Adrenal gland (tissue), 5 donors: ENCODE measurements around the gene MYCBP2.

Source experiments
- POLR2A ChIP-seq, 2 donors: fragments of 450-650 bp; IDR thresholded peaks; one replicate each; pipeline ENCODE4 v1.6.1; 2017; ENCODE audit warnings: antibody characterized with exemption in 2 of 2, mild to moderate bottlenecking in 2 of 2, moderate library complexity in 1 of 2
- TF ChIP-seq, protein P1 (sequence below), 6 experiments: fragments of 450-650 bp in 4 of 6; fragments of 200-600 bp in 2 of 6; sonication (generic) in 1 of 6; IDR thresholded peaks; 1 replicate in 5 of 6; 2 replicates in 1 of 6; pipeline versions ENCODE4 v1.5.1 to v1.8.0; 2016 to 2021; ENCODE audit warnings: antibody characterized with exemption in 6 of 6, mild to moderate bottlenecking in 2 of 6, moderate library complexity in 1 of 6
- donor health status: DM: no; HTN: no; CAD: no.

DNA sequence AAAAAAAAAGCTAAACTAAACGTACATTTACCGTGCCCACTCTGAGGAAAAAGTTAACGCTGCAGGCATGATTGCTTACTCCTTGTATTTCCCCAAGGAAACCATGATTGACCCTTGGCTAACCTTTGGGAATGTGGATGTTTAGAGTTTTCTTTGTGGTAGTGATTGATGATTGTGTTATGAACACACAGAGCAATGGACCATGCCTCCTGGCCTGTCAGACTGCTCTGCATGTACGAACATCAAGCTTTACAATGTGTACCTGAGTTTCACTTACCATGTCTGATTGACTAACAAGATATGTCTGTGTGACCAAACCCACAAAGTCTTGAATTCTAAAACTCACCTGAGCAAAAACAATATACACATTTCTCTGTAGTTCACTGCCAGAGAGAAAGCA lies 35.1 kb downstream of the MYCBP2 start:
- TF ChIP-seq, protein P1, sequence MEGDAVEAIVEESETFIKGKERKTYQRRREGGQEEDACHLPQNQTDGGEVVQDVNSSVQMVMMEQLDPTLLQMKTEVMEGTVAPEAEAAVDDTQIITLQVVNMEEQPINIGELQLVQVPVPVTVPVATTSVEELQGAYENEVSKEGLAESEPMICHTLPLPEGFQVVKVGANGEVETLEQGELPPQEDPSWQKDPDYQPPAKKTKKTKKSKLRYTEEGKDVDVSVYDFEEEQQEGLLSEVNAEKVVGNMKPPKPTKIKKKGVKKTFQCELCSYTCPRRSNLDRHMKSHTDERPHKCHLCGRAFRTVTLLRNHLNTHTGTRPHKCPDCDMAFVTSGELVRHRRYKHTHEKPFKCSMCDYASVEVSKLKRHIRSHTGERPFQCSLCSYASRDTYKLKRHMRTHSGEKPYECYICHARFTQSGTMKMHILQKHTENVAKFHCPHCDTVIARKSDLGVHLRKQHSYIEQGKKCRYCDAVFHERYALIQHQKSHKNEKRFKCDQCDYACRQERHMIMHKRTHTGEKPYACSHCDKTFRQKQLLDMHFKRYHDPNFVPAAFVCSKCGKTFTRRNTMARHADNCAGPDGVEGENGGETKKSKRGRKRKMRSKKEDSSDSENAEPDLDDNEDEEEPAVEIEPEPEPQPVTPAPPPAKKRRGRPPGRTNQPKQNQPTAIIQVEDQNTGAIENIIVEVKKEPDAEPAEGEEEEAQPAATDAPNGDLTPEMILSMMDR (IDR thresholded peaks at IDR 0.05) = no peak
- TF ChIP-seq POLR2A (IDR thresholded peaks at IDR 0.05) = no peak
